Sigmoid colon (tissue), 7 donors: Measurements from ENCODE around the gene BAHCC1. TPM values are rescaled to one million over a fixed set of nuclear protein-coding genes. Genes with fewer than 3 reads are reported as not detected.

ENCODE experiments used
- DNase-seq: peaks from one replicate; pipeline ENCODE4 v3.0.0-alpha.2; 2019
- H3K27ac ChIP-seq, 4 donors: fragments of 200-600 bp; sonication (generic); one replicate each; pipeline ENCODE4 v1.5.1; 2016 to 2019; ENCODE audit warnings: mild to moderate bottlenecking in 1 of 4
- H3K27me3 ChIP-seq, 3 donors: fragments of 200-600 bp; sonication (generic); one replicate each; pipeline ENCODE4 v1.5.1; 2019; ENCODE audit warnings: mild to moderate bottlenecking in 1 of 3
- H3K36me3 ChIP-seq, 4 donors: fragments of 200-600 bp; sonication (generic); one replicate each; pipeline ENCODE4 v1.5.1; 2016 to 2019
- H3K4me1 ChIP-seq, 4 donors: fragments of 200-600 bp; sonication (generic); one replicate each; pipeline ENCODE4 v1.5.1; 2017 to 2019
- H3K4me3 ChIP-seq, 4 donors: fragments of 200-600 bp; sonication (generic); one replicate each; pipeline ENCODE4 v1.5.1; 2017 to 2019; ENCODE audit warnings: mild to moderate bottlenecking in 2 of 4, moderate library complexity in 1 of 4
- H3K9me3 ChIP-seq, 4 donors: fragments of 200-600 bp in 3 of 4; sonication (generic) in 3 of 4; one replicate each; pipeline versions ENCODE4 v1.5.1 to v1.6.1; 2013 to 2019
- CTCF ChIP-seq, 4 experiments: fragments of 450-650 bp in 3 of 4; fragments of 200-600 bp in 1 of 4; IDR thresholded peaks; one replicate each; pipeline ENCODE4 v1.5.1; 2016 to 2019; ENCODE audit warnings: antibody characterized with exemption in 4 of 4, mild to moderate bottlenecking in 3 of 4, moderate library complexity in 2 of 4
- EP300 ChIP-seq, 4 donors: sonication (generic); formaldehyde crosslinking; IDR thresholded peaks; one replicate each; pipeline ENCODE4 v1.6.1; 2017; ENCODE audit warnings: antibody characterized with exemption in 4 of 4
- POLR2A ChIP-seq, 2 donors: fragments of 450-650 bp; IDR thresholded peaks; one replicate each; pipeline ENCODE4 v1.6.1; 2016; ENCODE audit warnings: antibody characterized with exemption in 2 of 2, mild to moderate bottlenecking in 2 of 2, moderate library complexity in 2 of 2
- POLR2AphosphoS5 ChIP-seq, 4 donors: sonication (generic); formaldehyde crosslinking; IDR thresholded peaks; one replicate each; pipeline ENCODE4 v1.6.1; 2017; ENCODE audit warnings: antibody characterized with exemption in 4 of 4
- WGBS, 2 donors: extraction: QIAGEN DNeasy Blood & Tissue Kit; methylation state at CpG; one replicate each; pipeline ENCODE4 v1.1.7; 2013; 5-methylcytosine and 5-hydroxymethylcytosine counted together
- intact Hi-C: fragments of 100-400 bp; cut with DNase I; formaldehyde crosslinking; loops from one replicate; pipeline ENCODE4 v1.15.1; 2023
- polyA plus RNA-seq, 3 donors: library from polyadenylated mRNA; stranded (reverse); fragments of 200-250 nt; gene quantifications; one replicate each; pipeline ENCODE4 v1.2.3, GENCODE V29; 2013
- total RNA-seq, 4 donors: library from RNA; depleted of rRNA; stranded (reverse); fragments of >200 nt; gene quantifications; one replicate each; pipeline ENCODE4 v1.1.0, GENCODE V29; 2016
- donor health status: healthy with polysubstance abuse.
- donor health status: Bipolar disorder and iron deficiency.
- donor health status: healthy.

The BAHCC1 gene
- total and polyA plus RNA-seq, 7 donors, result 1.8 to 18.6 (median 6.4) TPM

GRCh38 chr17:81398832-81399411 lies 3.7 kb downstream of the BAHCC1 start:
- no peak for DNase-seq
- TF ChIP-seq POLR2AphosphoS5 (IDR thresholded peaks at IDR 0.05), result no peak
- TF ChIP-seq CTCF (IDR thresholded peaks at IDR 0.05), result no peak
- TF ChIP-seq EP300 (IDR thresholded peaks at IDR 0.05), result no peak
- no peak for TF ChIP-seq POLR2A (IDR thresholded peaks at IDR 0.05)
- 0 to 1% methylated on average over 46 of the region's 46 CpGs for WGBS, 2 donors
- H3K36me3 ChIP-seq, result no peaks in the 10 kb centered on the region
- H3K27me3 ChIP-seq, result no peaks in the 10 kb centered on the region
- H3K4me3 ChIP-seq, result peak overlapping the region; percentile 69 to 84 (median 74)
- H3K27ac ChIP-seq, result peak overlapping the region; percentile 93 to 99 (median 97)
- H3K4me1 ChIP-seq, result peaks cover 0 to 63% (median 53%) of the 10 kb centered on the region in 4 donors
- H3K9me3 ChIP-seq, result no peaks in the 10 kb centered on the region
- intact Hi-C loops, result no loop called here

GRCh38 chr17:81399481-81400153 lies 4.4 kb downstream of the BAHCC1 start:
- peak overlapping the region; percentile 93 to 99 (median 97) for H3K27ac ChIP-seq

GRCh38 chr17:81400154-81400977 lies 5.1 kb downstream of the BAHCC1 start:
- Histone ChIP-seq H3K4me1 (peaks cover 0 to 65% (median 57%) of the 10 kb centered on the region in 4 donors), H3K27ac (peak overlapping the region; percentile 93 to 99 (median 97)), H3K9me3 (no peaks in the 10 kb centered on the region), H3K4me3 (peak overlapping the region; percentile 64 to 84 (median 74)), H3K36me3 (no peaks in the 10 kb centered on the region), H3K27me3 (no peaks in the 10 kb centered on the region)
- intact Hi-C loops, result loop anchor here (5.0 kb wide), 1 partner anchor 82 kb away; no protein-coding TSS in a partner anchor
- DNase-seq, result no peak
- WGBS, 2 donors, result 19 to 24% methylated on average over 67 of the region's 67 CpGs
- TF ChIP-seq EP300 (IDR thresholded peaks at IDR 0.05) (no peak), POLR2A (IDR thresholded peaks at IDR 0.05) (no peak), POLR2AphosphoS5 (IDR thresholded peaks at IDR 0.05) (peak in 3 of 4 donors; percentile 32 to 55 (median 34))

More at GRCh38 chr17:81399481-81400153, 4.4 kb downstream of the BAHCC1 start:
- WGBS, 2 donors, result 1% methylated on average over 95 of the region's 95 CpGs
- Histone ChIP-seq H3K4me3 (peak overlapping the region; percentile 69 to 84 (median 74)), H3K36me3 (no peaks in the 10 kb centered on the region), H3K27me3 (no peaks in the 10 kb centered on the region), H3K9me3 (no peaks in the 10 kb centered on the region), H3K4me1 (peaks cover 0 to 62% (median 54%) of the 10 kb centered on the region in 4 donors)
- no peak for DNase-seq
- intact Hi-C loops, result loop anchor here (5.0 kb wide), 1 partner anchor 83 kb away; no protein-coding TSS in a partner anchor
- TF ChIP-seq POLR2AphosphoS5 (IDR thresholded peaks at IDR 0.05), result no peak
- TF ChIP-seq CTCF (IDR thresholded peaks at IDR 0.05), result no peak
- no peak for TF ChIP-seq EP300 (IDR thresholded peaks at IDR 0.05)
- no peak for TF ChIP-seq POLR2A (IDR thresholded peaks at IDR 0.05)

GRCh38 chr17:81400996-81401722 lies 5.9 kb downstream of the BAHCC1 start:
- Histone ChIP-seq H3K36me3 (no peaks in the 10 kb centered on the region), H3K4me1 (peaks cover 0 to 73% (median 65%) of the 10 kb centered on the region in 4 donors), H3K27ac (peak overlapping the region; percentile 93 to 99 (median 97)), H3K4me3 (peak overlapping the region; percentile 64 to 84 (median 74)), H3K27me3 (no peaks in the 10 kb centered on the region), H3K9me3 (no peaks in the 10 kb centered on the region)
- intact Hi-C loops, result loop anchor here (5.0 kb wide), 1 partner anchor 81 kb away; no protein-coding TSS in a partner anchor
- TF ChIP-seq POLR2A (IDR thresholded peaks at IDR 0.05) (no peak), CTCF (IDR thresholded peaks at IDR 0.05) (no peak), EP300 (IDR thresholded peaks at IDR 0.05) (no peak), POLR2AphosphoS5 (IDR thresholded peaks at IDR 0.05) (no peak)
- 50 to 63% methylated on average over 20 of the region's 20 CpGs for WGBS, 2 donors
- DNase-seq, result no peak
